DMS153 (cell line): ENCODE data around the gene ZIC3.

Experiments used
- DNase-seq: peaks from one replicate; lab custom pipeline; 2025; lab: John Stamatoyannopoulos, UW

The ZIC3 gene

DNA sequence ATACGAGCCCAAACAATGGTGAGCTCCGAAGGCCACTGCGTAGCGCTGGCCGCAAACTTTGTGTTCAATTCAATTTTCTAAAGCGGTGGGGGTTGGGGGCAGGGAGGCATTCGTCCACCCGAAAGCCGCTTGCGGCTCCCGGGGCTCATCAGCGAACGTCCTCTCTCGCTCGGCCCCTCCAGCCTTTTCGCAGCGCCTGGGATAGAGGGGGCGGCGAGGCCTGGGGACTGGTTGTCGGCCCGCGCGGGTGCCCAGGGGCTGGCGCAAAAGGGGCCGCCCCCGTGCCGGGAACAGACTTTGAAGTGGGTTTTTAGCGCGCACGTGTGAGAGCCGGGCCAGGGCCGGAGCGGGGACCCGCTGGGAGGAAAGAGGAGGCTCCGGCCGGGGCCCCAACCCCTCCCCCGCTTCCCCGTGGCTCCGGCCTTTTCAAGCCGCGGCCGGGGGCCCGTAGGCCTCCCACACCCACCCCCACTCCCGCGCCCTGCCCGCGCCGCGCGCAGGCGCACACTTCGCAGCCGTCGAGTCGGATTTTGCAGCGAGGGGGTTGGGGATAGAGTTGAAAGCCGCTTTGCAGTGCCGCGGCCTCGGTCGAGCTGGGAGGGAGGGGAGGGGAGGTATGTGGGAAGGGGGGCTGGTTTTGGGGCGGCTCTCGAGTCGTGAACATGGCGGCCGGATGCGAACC lies 8.3 kb downstream of the ZIC3 start:
- DNase-seq, result no peak

DNA sequence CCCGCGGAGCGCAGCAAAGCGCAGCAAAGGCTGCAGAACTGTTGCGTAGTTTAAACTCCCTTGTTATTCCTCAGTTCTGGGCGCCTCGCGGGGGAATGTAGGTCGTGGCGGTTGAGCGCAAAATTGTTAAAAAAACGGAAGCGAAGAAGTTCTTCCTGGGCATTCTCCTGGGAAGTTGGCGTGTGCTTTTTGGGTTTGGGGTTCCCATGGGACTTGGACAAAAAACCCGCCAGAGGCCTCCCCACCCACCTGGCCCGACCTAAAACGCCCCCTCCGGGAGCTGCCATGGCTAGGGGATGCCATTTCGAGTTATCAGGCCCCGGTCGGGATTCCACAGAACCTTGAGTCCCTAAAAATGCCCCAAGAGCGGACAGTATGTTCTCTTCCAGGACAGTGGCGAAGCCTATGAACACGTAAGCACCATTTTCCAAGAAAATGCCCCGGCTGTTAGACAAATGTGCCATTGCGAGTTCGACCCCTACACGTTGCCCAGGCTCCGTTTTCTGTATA lies 8.9 kb downstream of the ZIC3 start:
- no peak for DNase-seq

DNA sequence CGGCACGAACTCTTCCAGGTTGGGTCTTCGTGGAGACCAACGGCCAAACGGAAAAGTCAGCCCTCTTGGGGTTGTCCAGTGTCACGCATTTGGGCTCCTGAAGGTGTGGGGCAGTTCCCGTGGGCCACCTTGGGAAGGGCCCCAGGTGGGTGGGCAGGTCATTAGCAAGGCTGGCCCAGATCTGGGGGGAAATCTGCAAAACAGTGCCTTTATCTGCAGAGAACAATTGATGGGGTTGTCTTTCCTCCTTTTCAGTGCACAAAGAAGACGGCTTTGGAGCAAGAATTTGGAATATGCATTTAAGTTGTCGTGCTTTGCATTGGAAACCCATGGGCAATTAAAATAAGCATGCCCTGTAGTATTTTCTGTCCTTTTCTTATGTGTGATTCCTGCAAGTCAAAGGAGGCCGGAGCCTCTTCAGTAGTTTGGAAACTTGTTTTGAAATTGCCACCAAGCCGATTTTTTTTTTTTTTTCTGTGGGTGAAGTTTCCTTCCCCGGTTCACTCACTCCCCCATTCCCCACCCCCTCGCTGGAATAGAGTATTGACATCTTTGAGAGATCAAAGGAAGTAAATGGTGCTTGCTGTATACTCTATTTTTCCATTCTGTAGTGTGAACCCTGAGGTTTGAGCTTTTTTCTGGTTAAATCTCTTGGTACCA lies 9.8 kb downstream of the ZIC3 start:
- DNase-seq, result no peak

DNA sequence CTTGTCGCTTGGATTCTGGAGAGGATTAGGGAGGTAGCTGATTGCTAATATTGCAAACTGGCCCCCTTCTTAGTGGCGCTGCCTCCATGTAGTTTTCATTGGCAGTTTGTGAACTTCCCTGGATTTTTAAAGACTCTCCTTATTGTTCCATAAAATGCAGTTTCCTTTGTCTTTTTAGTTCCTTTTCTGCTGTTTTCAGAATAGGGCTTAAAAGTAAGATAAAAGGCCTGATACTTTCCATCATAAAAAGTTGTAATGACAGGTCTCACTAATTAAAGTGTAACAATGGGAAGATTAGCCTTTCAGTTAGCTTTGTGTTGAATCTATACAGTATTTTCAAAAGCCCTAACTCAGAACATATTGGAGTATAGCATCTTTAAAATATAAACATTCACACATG lies 21.2 kb downstream of the ZIC3 start:
- no peak for DNase-seq

DNA sequence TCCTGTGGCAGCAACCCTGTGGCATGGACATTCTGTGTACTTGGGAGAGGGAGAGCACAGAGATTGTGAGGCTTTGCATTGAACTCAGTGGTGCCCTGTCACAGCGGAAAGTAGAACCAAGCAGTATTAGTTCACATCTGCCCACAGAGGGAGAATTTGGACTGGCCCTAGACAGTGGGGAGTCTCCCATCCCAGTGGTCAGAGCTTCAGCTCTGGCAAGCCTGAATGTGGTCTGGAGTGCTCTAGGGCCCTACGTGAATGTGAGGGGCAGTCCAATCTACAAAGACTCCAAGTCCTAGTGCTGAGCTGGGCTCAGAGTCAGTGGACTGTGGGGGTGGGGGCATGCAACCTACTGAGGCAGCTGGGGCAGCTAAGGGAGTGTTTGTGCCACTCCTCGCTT lies 34.8 kb downstream of the ZIC3 start:
- DNase-seq, result no peak
